ENCODE data around the gene XYLT1.

DNA sequence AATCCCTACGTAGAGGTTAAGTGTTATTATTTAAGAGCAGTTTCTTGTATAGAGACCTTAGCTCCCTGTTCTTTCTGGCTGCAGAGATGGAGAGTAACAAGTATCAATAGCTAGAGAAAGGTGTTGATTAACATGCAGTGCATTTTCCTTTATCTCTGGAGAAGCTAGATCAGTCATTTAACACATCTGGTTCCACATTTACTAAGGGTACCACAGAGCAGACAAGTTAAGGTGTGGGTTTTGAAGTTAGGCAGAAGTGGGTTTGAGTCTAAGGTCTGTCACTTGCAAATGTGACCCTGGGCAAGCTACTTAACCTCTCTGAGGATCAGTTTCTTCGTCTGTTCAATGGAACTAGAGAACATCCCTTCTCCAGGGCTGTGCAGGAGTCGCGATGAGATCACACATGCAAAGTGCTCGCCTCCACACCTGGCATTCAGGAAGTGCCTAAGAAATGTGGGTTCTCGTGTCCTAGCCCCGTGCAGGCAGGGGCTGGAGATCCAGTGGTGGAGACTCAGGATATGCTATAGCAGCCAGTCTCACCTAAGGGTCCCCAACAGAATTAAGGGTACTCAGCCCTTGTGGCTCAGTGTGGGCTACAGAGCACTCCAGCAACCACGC is 224.4 kb downstream of the XYLT1 start:
- TF ChIP-seq POLR2AphosphoS5 (IDR thresholded peaks at IDR 0.05; ENCODE audit: borderline replicate concordance, low read depth, low read length) (no peak), EZH2 (IDR thresholded peaks at IDR 0.05) (no peak), FOXP2 (optimal IDR thresholded peaks at IDR 0.05; ENCODE audit: control extremely low read depth, extremely low read length, insufficient read depth) (no peak)

Data from SK-N-MC (cell line).